WTC11 (cell line): ENCODE data around the gene STARD8. TPM values are rescaled to one million over a fixed set of nuclear protein-coding genes. Genes with fewer than 3 reads are reported as not detected.

Experiments
- ATAC-seq: fragments of 200-7000 bp; cut with Tn5 transposase; 2 replicates; pipeline ENCODE4 v1.10.0; 2021; ENCODE audit warnings: mild to moderate bottlenecking, moderate library complexity
- CTCF ChIA-PET: fragments of 300-600 bp; sonication (Branson Sonifier 250); formaldehyde crosslinking; loops from one replicate; lab custom pipeline; 2021; ENCODE audit warnings: antibody characterized with exemption; lab: Charles Lee
- POLR2A ChIA-PET: fragments of 350-600 bp; sonication (Branson Sonifier 250); formaldehyde crosslinking; loops from one replicate; lab custom pipeline; 2021; ENCODE audit warnings: antibody characterized with exemption; lab: Charles Lee
- DNase-seq: peaks from one replicate; pipeline ENCODE4 v3.0.0; 2021; ENCODE audit warnings: low spot score
- H3K27ac Mint-ChIP-seq: 2 replicates; pipeline ENCODE4 v1.8.0; 2021; ENCODE audit warnings: mixed read lengths
- H3K27me3 Mint-ChIP-seq: 2 replicates; pipeline ENCODE4 v1.8.0; 2021; ENCODE audit warnings: low read depth, mild to moderate bottlenecking, moderate library complexity, mixed read lengths
- H3K36me3 Mint-ChIP-seq: 2 replicates; pipeline ENCODE4 v1.8.0; 2021; ENCODE audit warnings: mixed read lengths
- H3K4me1 Mint-ChIP-seq: 2 replicates; pipeline ENCODE4 v1.8.0; 2022; ENCODE audit warnings: mixed read lengths
- H3K4me3 Mint-ChIP-seq: 2 replicates; pipeline ENCODE4 v1.8.0; 2021; ENCODE audit warnings: mild to moderate bottlenecking, moderate library complexity, mixed read lengths
- H3K9me3 Mint-ChIP-seq: 2 replicates; pipeline ENCODE4 v1.8.0; 2021; ENCODE audit warnings: mixed read lengths
- ELF4 ChIP-seq: sonication (generic); formaldehyde crosslinking; IDR thresholded peaks from 2 replicates; pipeline ENCODE4 v1.8.1; 2022; ENCODE audit warnings: low read depth, mild to moderate bottlenecking, moderate library complexity, missing genetic modification reagents
- ETV6 ChIP-seq: sonication (generic); formaldehyde crosslinking; IDR thresholded peaks from 2 replicates; pipeline ENCODE4 v1.8.1; 2022; ENCODE audit warnings: mild to moderate bottlenecking, missing genetic modification reagents
- FOXK1 ChIP-seq: sonication (generic); formaldehyde crosslinking; IDR thresholded peaks from 2 replicates; pipeline ENCODE4 v1.8.0; 2022; ENCODE audit warnings: mild to moderate bottlenecking, moderate library complexity, missing genetic modification reagents
- JUN ChIP-seq: sonication (generic); formaldehyde crosslinking; IDR thresholded peaks from 2 replicates; pipeline ENCODE4 v1.8.0; 2023; ENCODE audit warnings: mild to moderate bottlenecking, missing genetic modification reagents
- KAT7 ChIP-seq: sonication (generic); formaldehyde crosslinking; IDR thresholded peaks from 2 replicates; pipeline ENCODE4 v1.8.1; 2023; ENCODE audit warnings: missing genetic modification reagents, mild to moderate bottlenecking, borderline replicate concordance
- NR3C1 ChIP-seq: sonication (generic); formaldehyde crosslinking; conservative IDR thresholded peaks from 2 replicates; pipeline ENCODE4 v1.8.1; 2023; ENCODE audit warnings: low read depth, mild to moderate bottlenecking, missing genetic modification reagents
- OVOL2 ChIP-seq: fragments of 250-450 bp; sonication (Bioruptor Pico); IDR thresholded peaks from 2 replicates; pipeline ENCODE4 v1.9.0; 2021; ENCODE audit warnings: mild to moderate bottlenecking, borderline replicate concordance
- PRRX2 ChIP-seq: fragments of 250-450 bp; sonication (Bioruptor Pico); IDR thresholded peaks from 2 replicates; pipeline ENCODE4 v1.8.0; 2021; ENCODE audit warnings: mild to moderate bottlenecking
- SMAD3 ChIP-seq: sonication (generic); formaldehyde crosslinking; IDR thresholded peaks from 2 replicates; pipeline ENCODE4 v1.8.0; 2022; ENCODE audit warnings: missing genetic modification reagents, mild to moderate bottlenecking, borderline replicate concordance
- SOX15 ChIP-seq: fragments of 250-450 bp; sonication (Bioruptor Pico); IDR thresholded peaks from 2 replicates; pipeline ENCODE4 v1.9.0; 2021; ENCODE audit warnings: mild to moderate bottlenecking
- ZNF121 ChIP-seq: sonication (generic); formaldehyde crosslinking; IDR thresholded peaks from 2 replicates; pipeline ENCODE4 v1.8.0; 2023; ENCODE audit warnings: missing genetic modification reagents
- ZNF423 ChIP-seq: fragments of 250-450 bp; sonication (Bioruptor Pico); IDR thresholded peaks from 2 replicates; pipeline ENCODE4 v2.1.2; 2022; ENCODE audit warnings: mild to moderate bottlenecking, moderate library complexity
- total RNA-seq: library from RNA; stranded (reverse); gene quantifications from 3 replicates; pipeline ENCODE4 v1.2.3, GENCODE V29; 2021
- TF ChIP-seq, protein P1 (sequence below): sonication (generic); formaldehyde crosslinking; IDR thresholded peaks from 2 replicates; pipeline ENCODE4 v1.8.1; 2022; ENCODE audit warnings: low read depth, mild to moderate bottlenecking, moderate library complexity, missing genetic modification reagents, borderline replicate concordance
- TF ChIP-seq, protein P2 (sequence below): sonication (generic); formaldehyde crosslinking; IDR thresholded peaks from 2 replicates; pipeline ENCODE4 v1.8.0; 2023; ENCODE audit warnings: missing genetic modification reagents, mild to moderate bottlenecking, borderline replicate concordance
- TF ChIP-seq, protein P3 (sequence below): sonication (generic); formaldehyde crosslinking; conservative IDR thresholded peaks from 2 replicates; pipeline ENCODE4 v1.8.1; 2023; ENCODE audit warnings: mild to moderate bottlenecking, low read depth, missing genetic modification reagents, moderate library complexity
- TF ChIP-seq, protein P4 (sequence below): fragments of 250-450 bp; sonication (Bioruptor Pico); conservative IDR thresholded peaks from 2 replicates; pipeline ENCODE4 v1.9.0; 2021; ENCODE audit warnings: mild to moderate bottlenecking
- TF ChIP-seq, protein P5 (sequence below): sonication (generic); formaldehyde crosslinking; IDR thresholded peaks from 2 replicates; pipeline ENCODE4 v1.8.1; 2023; ENCODE audit warnings: mild to moderate bottlenecking, missing genetic modification reagents, moderate library complexity
- TF ChIP-seq, protein P6 (sequence below): fragments of 250-450 bp; sonication (Bioruptor Pico); IDR thresholded peaks from 2 replicates; pipeline ENCODE4 v1.8.0; 2021; ENCODE audit warnings: mild to moderate bottlenecking
- TF ChIP-seq, protein P7 (sequence below): sonication (generic); formaldehyde crosslinking; IDR thresholded peaks from 2 replicates; pipeline ENCODE4 v1.8.1; 2023; ENCODE audit warnings: mild to moderate bottlenecking, moderate library complexity, missing genetic modification reagents
- TF ChIP-seq, protein P8 (sequence below): sonication (generic); formaldehyde crosslinking; IDR thresholded peaks from 2 replicates; pipeline ENCODE4 v1.8.1; 2022; ENCODE audit warnings: low read depth, missing genetic modification reagents, borderline replicate concordance

Gene STARD8
- total RNA-seq, 1 experiment from 2014 or later, result 8.5 TPM

DNA sequence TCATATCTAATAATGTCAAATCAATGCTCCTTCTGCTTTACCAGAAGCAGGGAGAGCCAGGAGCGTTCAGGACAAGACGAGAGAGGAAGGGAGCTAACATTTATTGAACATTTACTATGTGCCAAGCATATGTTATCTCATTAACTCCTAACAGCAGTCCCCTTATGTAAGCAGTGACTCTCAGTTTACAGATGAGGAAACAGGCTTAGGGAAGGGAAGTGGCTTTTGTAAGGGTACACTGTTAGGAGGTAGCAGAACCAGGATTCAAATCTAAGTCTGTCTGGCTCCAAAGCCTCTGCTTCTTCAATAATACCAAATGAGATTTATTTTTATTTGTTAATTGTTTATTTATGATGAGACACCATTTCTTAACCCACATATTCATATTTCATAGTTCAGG lies 2.6 kb upstream of the STARD8 start (continued):
- TF ChIP-seq NR3C1 (CRISPR knock-in tag) (no peak), KAT7 (no peak), SMAD3 (CRISPR knock-in tag) (no peak), ZNF423 (CRISPR knock-in tag) (no peak)
- TF ChIP-seq, protein P1, sequence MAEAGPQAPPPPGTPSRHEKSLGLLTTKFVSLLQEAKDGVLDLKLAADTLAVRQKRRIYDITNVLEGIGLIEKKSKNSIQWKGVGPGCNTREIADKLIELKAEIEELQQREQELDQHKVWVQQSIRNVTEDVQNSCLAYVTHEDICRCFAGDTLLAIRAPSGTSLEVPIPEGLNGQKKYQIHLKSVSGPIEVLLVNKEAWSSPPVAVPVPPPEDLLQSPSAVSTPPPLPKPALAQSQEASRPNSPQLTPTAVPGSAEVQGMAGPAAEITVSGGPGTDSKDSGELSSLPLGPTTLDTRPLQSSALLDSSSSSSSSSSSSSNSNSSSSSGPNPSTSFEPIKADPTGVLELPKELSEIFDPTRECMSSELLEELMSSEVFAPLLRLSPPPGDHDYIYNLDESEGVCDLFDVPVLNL (CRISPR knock-in tag), result no peak

DNA sequence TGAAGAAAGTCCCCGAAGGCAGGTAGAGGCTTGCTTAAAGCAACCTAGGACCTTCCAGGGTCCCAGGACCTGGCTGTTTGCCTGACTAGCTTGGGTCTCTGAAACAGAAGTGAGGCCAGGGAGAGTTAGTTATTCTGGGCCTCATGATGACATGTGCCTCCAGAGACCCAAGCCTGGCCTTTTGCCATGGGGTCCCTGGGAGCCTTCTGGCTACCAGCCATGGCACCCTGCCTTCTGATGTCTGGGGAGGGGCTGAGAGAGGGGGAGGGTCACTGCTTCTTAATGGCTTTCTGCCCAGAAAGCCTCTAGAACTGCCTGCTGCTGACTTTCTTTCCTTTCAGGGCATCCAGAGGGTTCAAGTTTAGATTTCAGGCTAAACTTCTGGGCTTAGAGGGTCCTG lies 1.0 kb upstream of the STARD8 start:
- DNase-seq, result no peak
- POLR2A ChIA-PET, result no interaction called here

More for the DNA sequence above, 1.0 kb upstream of the STARD8 start:
- peaks cover 11% of the 10 kb centered on the region for H3K4me1 Mint-ChIP-seq
- ATAC-seq, result no peak
- TF ChIP-seq ETV6 (CRISPR knock-in tag) (no peak), PRRX2 (no peak), FOXK1 (no peak), JUN (CRISPR knock-in tag) (no peak), OVOL2 (CRISPR knock-in tag) (no peak), ELF4 (CRISPR knock-in tag) (no peak), ZNF121 (CRISPR knock-in tag) (no peak), SOX15 (CRISPR knock-in tag) (no peak), NR3C1 (CRISPR knock-in tag) (no peak)
- TF ChIP-seq, protein P2, sequence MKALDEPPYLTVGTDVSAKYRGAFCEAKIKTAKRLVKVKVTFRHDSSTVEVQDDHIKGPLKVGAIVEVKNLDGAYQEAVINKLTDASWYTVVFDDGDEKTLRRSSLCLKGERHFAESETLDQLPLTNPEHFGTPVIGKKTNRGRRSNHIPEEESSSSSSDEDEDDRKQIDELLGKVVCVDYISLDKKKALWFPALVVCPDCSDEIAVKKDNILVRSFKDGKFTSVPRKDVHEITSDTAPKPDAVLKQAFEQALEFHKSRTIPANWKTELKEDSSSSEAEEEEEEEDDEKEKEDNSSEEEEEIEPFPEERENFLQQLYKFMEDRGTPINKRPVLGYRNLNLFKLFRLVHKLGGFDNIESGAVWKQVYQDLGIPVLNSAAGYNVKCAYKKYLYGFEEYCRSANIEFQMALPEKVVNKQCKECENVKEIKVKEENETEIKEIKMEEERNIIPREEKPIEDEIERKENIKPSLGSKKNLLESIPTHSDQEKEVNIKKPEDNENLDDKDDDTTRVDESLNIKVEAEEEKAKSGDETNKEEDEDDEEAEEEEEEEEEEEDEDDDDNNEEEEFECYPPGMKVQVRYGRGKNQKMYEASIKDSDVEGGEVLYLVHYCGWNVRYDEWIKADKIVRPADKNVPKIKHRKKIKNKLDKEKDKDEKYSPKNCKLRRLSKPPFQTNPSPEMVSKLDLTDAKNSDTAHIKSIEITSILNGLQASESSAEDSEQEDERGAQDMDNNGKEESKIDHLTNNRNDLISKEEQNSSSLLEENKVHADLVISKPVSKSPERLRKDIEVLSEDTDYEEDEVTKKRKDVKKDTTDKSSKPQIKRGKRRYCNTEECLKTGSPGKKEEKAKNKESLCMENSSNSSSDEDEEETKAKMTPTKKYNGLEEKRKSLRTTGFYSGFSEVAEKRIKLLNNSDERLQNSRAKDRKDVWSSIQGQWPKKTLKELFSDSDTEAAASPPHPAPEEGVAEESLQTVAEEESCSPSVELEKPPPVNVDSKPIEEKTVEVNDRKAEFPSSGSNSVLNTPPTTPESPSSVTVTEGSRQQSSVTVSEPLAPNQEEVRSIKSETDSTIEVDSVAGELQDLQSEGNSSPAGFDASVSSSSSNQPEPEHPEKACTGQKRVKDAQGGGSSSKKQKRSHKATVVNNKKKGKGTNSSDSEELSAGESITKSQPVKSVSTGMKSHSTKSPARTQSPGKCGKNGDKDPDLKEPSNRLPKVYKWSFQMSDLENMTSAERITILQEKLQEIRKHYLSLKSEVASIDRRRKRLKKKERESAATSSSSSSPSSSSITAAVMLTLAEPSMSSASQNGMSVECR (CRISPR knock-in tag), result no peak
- TF ChIP-seq, protein P3, sequence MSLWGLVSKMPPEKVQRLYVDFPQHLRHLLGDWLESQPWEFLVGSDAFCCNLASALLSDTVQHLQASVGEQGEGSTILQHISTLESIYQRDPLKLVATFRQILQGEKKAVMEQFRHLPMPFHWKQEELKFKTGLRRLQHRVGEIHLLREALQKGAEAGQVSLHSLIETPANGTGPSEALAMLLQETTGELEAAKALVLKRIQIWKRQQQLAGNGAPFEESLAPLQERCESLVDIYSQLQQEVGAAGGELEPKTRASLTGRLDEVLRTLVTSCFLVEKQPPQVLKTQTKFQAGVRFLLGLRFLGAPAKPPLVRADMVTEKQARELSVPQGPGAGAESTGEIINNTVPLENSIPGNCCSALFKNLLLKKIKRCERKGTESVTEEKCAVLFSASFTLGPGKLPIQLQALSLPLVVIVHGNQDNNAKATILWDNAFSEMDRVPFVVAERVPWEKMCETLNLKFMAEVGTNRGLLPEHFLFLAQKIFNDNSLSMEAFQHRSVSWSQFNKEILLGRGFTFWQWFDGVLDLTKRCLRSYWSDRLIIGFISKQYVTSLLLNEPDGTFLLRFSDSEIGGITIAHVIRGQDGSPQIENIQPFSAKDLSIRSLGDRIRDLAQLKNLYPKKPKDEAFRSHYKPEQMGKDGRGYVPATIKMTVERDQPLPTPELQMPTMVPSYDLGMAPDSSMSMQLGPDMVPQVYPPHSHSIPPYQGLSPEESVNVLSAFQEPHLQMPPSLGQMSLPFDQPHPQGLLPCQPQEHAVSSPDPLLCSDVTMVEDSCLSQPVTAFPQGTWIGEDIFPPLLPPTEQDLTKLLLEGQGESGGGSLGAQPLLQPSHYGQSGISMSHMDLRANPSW (CRISPR knock-in tag), result no peak
- TF ChIP-seq, protein P4, sequence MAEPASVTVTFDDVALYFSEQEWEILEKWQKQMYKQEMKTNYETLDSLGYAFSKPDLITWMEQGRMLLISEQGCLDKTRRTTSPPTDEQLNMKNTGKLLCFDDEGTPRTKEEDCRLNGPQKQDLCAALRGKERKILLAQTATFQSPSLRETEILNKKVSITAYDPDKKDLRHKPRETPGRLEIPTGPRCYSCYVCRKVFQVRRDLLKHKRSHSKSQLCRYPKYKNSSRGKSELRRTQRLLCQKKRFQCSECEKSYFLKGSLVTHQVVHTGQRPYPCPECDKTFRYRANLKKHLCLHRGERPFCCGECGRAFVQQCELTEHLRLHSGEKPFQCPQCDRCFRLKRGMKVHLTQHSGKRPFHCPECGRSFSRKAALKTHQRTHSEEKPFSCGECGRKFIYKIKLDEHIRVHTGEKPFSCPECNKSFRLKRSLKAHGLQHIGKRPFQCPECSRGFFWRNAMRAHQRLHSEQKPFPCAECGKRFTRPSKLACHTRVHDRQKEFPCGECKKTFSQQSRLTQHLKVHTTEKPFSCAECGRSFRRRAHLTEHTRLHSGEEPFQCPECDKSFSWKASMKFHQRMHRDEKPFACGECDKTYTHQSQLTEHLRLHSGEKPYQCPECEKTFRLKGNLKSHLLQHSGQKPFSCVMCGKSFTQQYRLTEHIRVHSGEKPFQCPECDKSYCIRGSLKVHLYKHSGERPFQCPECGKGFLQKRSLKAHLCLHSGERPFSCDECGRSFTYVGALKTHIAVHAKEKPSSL (CRISPR knock-in tag), result no peak
- TF ChIP-seq, protein P5, sequence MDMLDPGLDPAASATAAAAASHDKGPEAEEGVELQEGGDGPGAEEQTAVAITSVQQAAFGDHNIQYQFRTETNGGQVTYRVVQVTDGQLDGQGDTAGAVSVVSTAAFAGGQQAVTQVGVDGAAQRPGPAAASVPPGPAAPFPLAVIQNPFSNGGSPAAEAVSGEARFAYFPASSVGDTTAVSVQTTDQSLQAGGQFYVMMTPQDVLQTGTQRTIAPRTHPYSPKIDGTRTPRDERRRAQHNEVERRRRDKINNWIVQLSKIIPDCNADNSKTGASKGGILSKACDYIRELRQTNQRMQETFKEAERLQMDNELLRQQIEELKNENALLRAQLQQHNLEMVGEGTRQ, result no peak
- TF ChIP-seq, protein P6, sequence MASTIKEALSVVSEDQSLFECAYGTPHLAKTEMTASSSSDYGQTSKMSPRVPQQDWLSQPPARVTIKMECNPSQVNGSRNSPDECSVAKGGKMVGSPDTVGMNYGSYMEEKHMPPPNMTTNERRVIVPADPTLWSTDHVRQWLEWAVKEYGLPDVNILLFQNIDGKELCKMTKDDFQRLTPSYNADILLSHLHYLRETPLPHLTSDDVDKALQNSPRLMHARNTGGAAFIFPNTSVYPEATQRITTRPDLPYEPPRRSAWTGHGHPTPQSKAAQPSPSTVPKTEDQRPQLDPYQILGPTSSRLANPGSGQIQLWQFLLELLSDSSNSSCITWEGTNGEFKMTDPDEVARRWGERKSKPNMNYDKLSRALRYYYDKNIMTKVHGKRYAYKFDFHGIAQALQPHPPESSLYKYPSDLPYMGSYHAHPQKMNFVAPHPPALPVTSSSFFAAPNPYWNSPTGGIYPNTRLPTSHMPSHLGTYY (CRISPR knock-in tag), result no peak
- TF ChIP-seq, protein P7, sequence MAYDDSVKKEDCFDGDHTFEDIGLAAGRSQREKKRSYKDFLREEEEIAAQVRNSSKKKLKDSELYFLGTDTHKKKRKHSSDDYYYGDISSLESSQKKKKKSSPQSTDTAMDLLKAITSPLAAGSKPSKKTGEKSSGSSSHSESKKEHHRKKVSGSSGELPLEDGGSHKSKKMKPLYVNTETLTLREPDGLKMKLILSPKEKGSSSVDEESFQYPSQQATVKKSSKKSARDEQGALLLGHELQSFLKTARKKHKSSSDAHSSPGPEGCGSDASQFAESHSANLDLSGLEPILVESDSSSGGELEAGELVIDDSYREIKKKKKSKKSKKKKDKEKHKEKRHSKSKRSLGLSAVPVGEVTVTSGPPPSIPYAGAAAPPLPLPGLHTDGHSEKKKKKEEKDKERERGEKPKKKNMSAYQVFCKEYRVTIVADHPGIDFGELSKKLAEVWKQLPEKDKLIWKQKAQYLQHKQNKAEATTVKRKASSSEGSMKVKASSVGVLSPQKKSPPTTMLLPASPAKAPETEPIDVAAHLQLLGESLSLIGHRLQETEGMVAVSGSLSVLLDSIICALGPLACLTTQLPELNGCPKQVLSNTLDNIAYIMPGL (CRISPR knock-in tag), result no peak
- TF ChIP-seq, protein P8, sequence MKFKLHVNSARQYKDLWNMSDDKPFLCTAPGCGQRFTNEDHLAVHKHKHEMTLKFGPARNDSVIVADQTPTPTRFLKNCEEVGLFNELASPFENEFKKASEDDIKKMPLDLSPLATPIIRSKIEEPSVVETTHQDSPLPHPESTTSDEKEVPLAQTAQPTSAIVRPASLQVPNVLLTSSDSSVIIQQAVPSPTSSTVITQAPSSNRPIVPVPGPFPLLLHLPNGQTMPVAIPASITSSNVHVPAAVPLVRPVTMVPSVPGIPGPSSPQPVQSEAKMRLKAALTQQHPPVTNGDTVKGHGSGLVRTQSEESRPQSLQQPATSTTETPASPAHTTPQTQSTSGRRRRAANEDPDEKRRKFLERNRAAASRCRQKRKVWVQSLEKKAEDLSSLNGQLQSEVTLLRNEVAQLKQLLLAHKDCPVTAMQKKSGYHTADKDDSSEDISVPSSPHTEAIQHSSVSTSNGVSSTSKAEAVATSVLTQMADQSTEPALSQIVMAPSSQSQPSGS, result no peak
- H3K27me3 Mint-ChIP-seq, result peaks cover 11% of the 10 kb centered on the region
- no peak overlapping the region for H3K27ac Mint-ChIP-seq
- H3K36me3 Mint-ChIP-seq, result no peaks in the 10 kb centered on the region
- H3K4me3 Mint-ChIP-seq, result no peak overlapping the region
- CTCF ChIA-PET, result no interaction called here
- H3K9me3 Mint-ChIP-seq, result no peaks in the 10 kb centered on the region
